C4-2B (cell line): ENCODE results near the gene TAS2R41.

Source experiments
- ZFX ChIP-seq: fragments of 450-650 bp; IDR thresholded peaks from 2 replicates; pipeline ENCODE4 v1.6.1; 2017
- TF ChIP-seq, protein P1 (sequence below): fragments of 450-650 bp; conservative IDR thresholded peaks from 2 replicates; pipeline ENCODE4 v1.5.1; 2017; ENCODE audit warnings: mild to moderate bottlenecking

GRCh38 chr7:143514995-143515735 lies 37.5 kb downstream of the TAS2R41 start:
- TF ChIP-seq, protein P1, sequence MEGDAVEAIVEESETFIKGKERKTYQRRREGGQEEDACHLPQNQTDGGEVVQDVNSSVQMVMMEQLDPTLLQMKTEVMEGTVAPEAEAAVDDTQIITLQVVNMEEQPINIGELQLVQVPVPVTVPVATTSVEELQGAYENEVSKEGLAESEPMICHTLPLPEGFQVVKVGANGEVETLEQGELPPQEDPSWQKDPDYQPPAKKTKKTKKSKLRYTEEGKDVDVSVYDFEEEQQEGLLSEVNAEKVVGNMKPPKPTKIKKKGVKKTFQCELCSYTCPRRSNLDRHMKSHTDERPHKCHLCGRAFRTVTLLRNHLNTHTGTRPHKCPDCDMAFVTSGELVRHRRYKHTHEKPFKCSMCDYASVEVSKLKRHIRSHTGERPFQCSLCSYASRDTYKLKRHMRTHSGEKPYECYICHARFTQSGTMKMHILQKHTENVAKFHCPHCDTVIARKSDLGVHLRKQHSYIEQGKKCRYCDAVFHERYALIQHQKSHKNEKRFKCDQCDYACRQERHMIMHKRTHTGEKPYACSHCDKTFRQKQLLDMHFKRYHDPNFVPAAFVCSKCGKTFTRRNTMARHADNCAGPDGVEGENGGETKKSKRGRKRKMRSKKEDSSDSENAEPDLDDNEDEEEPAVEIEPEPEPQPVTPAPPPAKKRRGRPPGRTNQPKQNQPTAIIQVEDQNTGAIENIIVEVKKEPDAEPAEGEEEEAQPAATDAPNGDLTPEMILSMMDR = no peak
- TF ChIP-seq ZFX = no peak
